GM12878 (cell line): ENCODE measurements around the gene KRT80. TPM values are rescaled to one million over a fixed set of nuclear protein-coding genes. Genes with fewer than 3 reads are reported as not detected.

Experiments used
- ATF7 ChIP-seq: fragments of 450-650 bp; IDR thresholded peaks from 2 replicates; pipeline ENCODE4 v1.6.1; 2016; ENCODE audit warnings: low read depth, mild to moderate bottlenecking
- ESRRA ChIP-seq: IDR thresholded peaks from 2 replicates; pipeline ENCODE4 v1.6.1; 2012; ENCODE audit warnings: mild to moderate bottlenecking, low read length, improper control_type of control experiment
- NFXL1 ChIP-seq: fragments of 450-650 bp; IDR thresholded peaks from 2 replicates; pipeline ENCODE4 v1.6.1; 2017; ENCODE audit warnings: antibody characterized with exemption, mild to moderate bottlenecking, borderline replicate concordance
- POLR2A ChIP-seq: IDR thresholded peaks from 2 replicates; pipeline ENCODE4 v1.6.1; 2011; ENCODE audit warnings: low read depth, mild to moderate bottlenecking, low read length
- PRDM15 ChIP-seq: fragments of 450-650 bp; formaldehyde crosslinking; IDR thresholded peaks from 2 replicates; pipeline ENCODE4 v1.4.0; 2020; ENCODE audit warnings: mild to moderate bottlenecking, moderate library complexity
- RUNX3 ChIP-seq: IDR thresholded peaks from 2 replicates; pipeline ENCODE4 v1.6.1; 2012; ENCODE audit warnings: low read length, inconsistent platforms
- polyA plus RNA-seq, 11 experiments: library from polyadenylated mRNA; depleted of rRNA in 4 of 11; unstranded in 6 of 11; stranded (reverse) in 5 of 11; fragments of >200 nt; fragmentation: Nextera tagmentation in 4 of 11; fragmentation: Illumina TruSeq in 1 of 11; extraction: Ambion mirVana in 4 of 11; extraction: Trizol in 1 of 11; gene quantifications; 1 replicate in 1 of 11; 2 replicates in 10 of 11; pipeline versions ENCODE4 v1.2.1 to v1.2.3, GENCODE V29; 2011 to 2016; ENCODE audit warnings: inconsistent platforms in 2 of 11, missing spikeins in 2 of 11, low read depth in 1 of 11
- total RNA-seq, 4 experiments: library from RNA; depleted of rRNA in 3 of 4; stranded (reverse); fragments of >200 nt in 3 of 4; fragmentation: Illumina TruSeq in 1 of 4; extraction: Trizol in 1 of 4; gene quantifications; 2 replicates each; pipeline versions ENCODE4 v1.2.1 to v1.2.3, GENCODE V29; 2013 to 2021
- TF ChIP-seq, protein P1 (sequence below): fragments of 450-650 bp; IDR thresholded peaks from 2 replicates; pipeline ENCODE4 v1.6.1; 2017; ENCODE audit warnings: mild to moderate bottlenecking, moderate library complexity
- TF ChIP-seq, protein P2 (sequence below): fragments of 450-650 bp; IDR thresholded peaks from 2 replicates; pipeline ENCODE4 v1.6.1; 2017; ENCODE audit warnings: mild to moderate bottlenecking, moderate library complexity

Gene KRT80
- total and polyA plus RNA-seq, 10 of the 15 experiments (the other 5 are each of a cell fraction or from before 2014, with no cell fraction given) = 0.01 TPM; not detected in 9

DNA sequence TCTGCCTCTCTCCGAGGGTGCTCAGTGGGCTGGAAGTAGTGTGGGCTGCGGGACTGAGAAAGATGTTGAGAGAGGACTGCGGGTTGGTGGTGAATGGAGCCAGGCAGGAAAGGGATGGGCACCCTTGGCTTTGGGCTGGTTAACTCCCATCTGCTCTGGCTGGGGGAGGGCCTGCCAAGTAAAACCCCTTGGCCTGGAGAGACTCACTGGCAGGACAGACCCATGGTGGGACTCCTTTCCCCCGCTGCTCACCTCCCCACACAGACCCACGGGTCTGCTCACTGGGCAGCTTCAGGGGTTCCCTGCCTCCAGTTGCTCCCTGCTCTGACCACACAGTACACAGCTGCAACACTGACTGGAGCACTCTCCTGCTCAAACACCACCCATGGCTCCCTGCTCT is 54.1 kb downstream of the KRT80 start (continued):
- TF ChIP-seq, protein P1, sequence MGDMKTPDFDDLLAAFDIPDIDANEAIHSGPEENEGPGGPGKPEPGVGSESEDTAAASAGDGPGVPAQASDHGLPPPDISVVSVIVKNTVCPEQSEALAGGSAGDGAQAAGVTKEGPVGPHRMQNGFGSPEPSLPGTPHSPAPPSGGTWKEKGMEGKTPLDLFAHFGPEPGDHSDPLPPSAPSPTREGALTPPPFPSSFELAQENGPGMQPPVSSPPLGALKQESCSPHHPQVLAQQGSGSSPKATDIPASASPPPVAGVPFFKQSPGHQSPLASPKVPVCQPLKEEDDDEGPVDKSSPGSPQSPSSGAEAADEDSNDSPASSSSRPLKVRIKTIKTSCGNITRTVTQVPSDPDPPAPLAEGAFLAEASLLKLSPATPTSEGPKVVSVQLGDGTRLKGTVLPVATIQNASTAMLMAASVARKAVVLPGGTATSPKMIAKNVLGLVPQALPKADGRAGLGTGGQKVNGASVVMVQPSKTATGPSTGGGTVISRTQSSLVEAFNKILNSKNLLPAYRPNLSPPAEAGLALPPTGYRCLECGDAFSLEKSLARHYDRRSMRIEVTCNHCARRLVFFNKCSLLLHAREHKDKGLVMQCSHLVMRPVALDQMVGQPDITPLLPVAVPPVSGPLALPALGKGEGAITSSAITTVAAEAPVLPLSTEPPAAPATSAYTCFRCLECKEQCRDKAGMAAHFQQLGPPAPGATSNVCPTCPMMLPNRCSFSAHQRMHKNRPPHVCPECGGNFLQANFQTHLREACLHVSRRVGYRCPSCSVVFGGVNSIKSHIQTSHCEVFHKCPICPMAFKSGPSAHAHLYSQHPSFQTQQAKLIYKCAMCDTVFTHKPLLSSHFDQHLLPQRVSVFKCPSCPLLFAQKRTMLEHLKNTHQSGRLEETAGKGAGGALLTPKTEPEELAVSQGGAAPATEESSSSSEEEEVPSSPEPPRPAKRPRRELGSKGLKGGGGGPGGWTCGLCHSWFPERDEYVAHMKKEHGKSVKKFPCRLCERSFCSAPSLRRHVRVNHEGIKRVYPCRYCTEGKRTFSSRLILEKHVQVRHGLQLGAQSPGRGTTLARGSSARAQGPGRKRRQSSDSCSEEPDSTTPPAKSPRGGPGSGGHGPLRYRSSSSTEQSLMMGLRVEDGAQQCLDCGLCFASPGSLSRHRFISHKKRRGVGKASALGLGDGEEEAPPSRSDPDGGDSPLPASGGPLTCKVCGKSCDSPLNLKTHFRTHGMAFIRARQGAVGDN = no peak
- TF ChIP-seq POLR2A (no peak), NFXL1 (no peak), PRDM15 (no peak), ESRRA (no peak), RUNX3 (no peak), ATF7 (no peak)
- TF ChIP-seq, protein P2, sequence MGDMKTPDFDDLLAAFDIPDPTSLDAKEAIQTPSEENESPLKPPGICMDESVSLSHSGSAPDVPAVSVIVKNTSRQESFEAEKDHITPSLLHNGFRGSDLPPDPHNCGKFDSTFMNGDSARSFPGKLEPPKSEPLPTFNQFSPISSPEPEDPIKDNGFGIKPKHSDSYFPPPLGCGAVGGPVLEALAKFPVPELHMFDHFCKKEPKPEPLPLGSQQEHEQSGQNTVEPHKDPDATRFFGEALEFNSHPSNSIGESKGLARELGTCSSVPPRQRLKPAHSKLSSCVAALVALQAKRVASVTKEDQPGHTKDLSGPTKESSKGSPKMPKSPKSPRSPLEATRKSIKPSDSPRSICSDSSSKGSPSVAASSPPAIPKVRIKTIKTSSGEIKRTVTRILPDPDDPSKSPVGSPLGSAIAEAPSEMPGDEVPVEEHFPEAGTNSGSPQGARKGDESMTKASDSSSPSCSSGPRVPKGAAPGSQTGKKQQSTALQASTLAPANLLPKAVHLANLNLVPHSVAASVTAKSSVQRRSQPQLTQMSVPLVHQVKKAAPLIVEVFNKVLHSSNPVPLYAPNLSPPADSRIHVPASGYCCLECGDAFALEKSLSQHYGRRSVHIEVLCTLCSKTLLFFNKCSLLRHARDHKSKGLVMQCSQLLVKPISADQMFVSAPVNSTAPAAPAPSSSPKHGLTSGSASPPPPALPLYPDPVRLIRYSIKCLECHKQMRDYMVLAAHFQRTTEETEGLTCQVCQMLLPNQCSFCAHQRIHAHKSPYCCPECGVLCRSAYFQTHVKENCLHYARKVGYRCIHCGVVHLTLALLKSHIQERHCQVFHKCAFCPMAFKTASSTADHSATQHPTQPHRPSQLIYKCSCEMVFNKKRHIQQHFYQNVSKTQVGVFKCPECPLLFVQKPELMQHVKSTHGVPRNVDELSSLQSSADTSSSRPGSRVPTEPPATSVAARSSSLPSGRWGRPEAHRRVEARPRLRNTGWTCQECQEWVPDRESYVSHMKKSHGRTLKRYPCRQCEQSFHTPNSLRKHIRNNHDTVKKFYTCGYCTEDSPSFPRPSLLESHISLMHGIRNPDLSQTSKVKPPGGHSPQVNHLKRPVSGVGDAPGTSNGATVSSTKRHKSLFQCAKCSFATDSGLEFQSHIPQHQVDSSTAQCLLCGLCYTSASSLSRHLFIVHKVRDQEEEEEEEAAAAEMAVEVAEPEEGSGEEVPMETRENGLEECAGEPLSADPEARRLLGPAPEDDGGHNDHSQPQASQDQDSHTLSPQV = no peak
